ENCODE measurements around the gene LBHD2. TPM values are rescaled to one million over a fixed set of nuclear protein-coding genes. Genes with fewer than 3 reads are reported as not detected.

Gene LBHD2
- total and polyA plus RNA-seq, 2 of the 13 experiments (the other 11 are each of a cell fraction or from before 2014, with no cell fraction given), result 0.67 to 1.00 TPM

- no peak for TF ChIP-seq ZBTB49 (CRISPR knock-in tag; IDR thresholded peaks at IDR 0.05; ENCODE audit: borderline replicate concordance)
- TF ChIP-seq ZNF672 (CRISPR knock-in tag; IDR thresholded peaks at IDR 0.05), result no peak
- peak; percentile 60 for TF ChIP-seq CTCF (CRISPR knock-in tag; IDR thresholded peaks at IDR 0.05)
- TF ChIP-seq ZIK1 (CRISPR knock-in tag; IDR thresholded peaks at IDR 0.05; ENCODE audit: borderline replicate concordance, low read depth), result no peak
- TF ChIP-seq, protein P1, sequence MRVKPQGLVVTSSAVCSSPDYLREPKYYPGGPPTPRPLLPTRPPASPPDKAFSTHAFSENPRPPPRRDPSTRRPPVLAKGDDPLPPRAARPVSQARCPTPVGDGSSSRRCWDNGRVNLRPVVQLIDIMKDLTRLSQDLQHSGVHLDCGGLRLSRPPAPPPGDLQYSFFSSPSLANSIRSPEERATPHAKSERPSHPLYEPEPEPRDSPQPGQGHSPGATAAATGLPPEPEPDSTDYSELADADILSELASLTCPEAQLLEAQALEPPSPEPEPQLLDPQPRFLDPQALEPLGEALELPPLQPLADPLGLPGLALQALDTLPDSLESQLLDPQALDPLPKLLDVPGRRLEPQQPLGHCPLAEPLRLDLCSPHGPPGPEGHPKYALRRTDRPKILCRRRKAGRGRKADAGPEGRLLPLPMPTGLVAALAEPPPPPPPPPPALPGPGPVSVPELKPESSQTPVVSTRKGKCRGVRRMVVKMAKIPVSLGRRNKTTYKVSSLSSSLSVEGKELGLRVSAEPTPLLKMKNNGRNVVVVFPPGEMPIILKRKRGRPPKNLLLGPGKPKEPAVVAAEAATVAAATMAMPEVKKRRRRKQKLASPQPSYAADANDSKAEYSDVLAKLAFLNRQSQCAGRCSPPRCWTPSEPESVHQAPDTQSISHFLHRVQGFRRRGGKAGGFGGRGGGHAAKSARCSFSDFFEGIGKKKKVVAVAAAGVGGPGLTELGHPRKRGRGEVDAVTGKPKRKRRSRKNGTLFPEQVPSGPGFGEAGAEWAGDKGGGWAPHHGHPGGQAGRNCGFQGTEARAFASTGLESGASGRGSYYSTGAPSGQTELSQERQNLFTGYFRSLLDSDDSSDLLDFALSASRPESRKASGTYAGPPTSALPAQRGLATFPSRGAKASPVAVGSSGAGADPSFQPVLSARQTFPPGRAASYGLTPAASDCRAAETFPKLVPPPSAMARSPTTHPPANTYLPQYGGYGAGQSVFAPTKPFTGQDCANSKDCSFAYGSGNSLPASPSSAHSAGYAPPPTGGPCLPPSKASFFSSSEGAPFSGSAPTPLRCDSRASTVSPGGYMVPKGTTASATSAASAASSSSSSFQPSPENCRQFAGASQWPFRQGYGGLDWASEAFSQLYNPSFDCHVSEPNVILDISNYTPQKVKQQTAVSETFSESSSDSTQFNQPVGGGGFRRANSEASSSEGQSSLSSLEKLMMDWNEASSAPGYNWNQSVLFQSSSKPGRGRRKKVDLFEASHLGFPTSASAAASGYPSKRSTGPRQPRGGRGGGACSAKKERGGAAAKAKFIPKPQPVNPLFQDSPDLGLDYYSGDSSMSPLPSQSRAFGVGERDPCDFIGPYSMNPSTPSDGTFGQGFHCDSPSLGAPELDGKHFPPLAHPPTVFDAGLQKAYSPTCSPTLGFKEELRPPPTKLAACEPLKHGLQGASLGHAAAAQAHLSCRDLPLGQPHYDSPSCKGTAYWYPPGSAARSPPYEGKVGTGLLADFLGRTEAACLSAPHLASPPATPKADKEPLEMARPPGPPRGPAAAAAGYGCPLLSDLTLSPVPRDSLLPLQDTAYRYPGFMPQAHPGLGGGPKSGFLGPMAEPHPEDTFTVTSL (CRISPR knock-in tag; IDR thresholded peaks at IDR 0.05; ENCODE audit: borderline replicate concordance), result no peak
- no peak for TF ChIP-seq ZNF510 (CRISPR knock-in tag; IDR thresholded peaks at IDR 0.05; ENCODE audit: low read depth)
- TF ChIP-seq ZNF513 (CRISPR knock-in tag; conservative IDR thresholded peaks at IDR 0.05), result no peak
- TF ChIP-seq TBX3 (IDR thresholded peaks at IDR 0.05; ENCODE audit: borderline replicate concordance), result no peak
- TF ChIP-seq, protein P2, sequence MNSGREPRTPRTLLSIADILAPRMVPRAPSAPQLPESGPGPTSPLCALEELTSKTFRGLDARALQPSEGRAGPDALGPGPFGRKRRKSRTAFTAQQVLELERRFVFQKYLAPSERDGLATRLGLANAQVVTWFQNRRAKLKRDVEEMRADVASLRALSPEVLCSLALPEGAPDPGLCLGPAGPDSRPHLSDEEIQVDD (CRISPR knock-in tag; IDR thresholded peaks at IDR 0.05; ENCODE audit: borderline replicate concordance), result no peak
- peak; percentile 42; the same call in 1 of the 3 replicates for TF ChIP-seq MXI1 (IDR thresholded peaks at IDR 0.05; ENCODE audit: borderline replicate concordance, low read depth, low read length)
- TF ChIP-seq, protein P3, sequence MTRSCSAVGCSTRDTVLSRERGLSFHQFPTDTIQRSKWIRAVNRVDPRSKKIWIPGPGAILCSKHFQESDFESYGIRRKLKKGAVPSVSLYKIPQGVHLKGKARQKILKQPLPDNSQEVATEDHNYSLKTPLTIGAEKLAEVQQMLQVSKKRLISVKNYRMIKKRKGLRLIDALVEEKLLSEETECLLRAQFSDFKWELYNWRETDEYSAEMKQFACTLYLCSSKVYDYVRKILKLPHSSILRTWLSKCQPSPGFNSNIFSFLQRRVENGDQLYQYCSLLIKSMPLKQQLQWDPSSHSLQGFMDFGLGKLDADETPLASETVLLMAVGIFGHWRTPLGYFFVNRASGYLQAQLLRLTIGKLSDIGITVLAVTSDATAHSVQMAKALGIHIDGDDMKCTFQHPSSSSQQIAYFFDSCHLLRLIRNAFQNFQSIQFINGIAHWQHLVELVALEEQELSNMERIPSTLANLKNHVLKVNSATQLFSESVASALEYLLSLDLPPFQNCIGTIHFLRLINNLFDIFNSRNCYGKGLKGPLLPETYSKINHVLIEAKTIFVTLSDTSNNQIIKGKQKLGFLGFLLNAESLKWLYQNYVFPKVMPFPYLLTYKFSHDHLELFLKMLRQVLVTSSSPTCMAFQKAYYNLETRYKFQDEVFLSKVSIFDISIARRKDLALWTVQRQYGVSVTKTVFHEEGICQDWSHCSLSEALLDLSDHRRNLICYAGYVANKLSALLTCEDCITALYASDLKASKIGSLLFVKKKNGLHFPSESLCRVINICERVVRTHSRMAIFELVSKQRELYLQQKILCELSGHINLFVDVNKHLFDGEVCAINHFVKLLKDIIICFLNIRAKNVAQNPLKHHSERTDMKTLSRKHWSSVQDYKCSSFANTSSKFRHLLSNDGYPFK (CRISPR knock-in tag; IDR thresholded peaks at IDR 0.05; ENCODE audit: borderline replicate concordance), result no peak
- TF ChIP-seq KLF11 (CRISPR knock-in tag; IDR thresholded peaks at IDR 0.05), result no peak
- TF ChIP-seq ZNF263 (CRISPR knock-in tag; IDR thresholded peaks at IDR 0.05), result peak; percentile 48; the same call in 1 of the 2 replicates
- no peak for TF ChIP-seq REXO4 (CRISPR knock-in tag; IDR thresholded peaks at IDR 0.05; ENCODE audit: borderline replicate concordance)
Measured at GRCh38 chr14:103126873-103127304, 42.9 kb downstream of the LBHD2 start (continued).
